ENCODE data around the gene MYO1G. TPM values are rescaled to one million over a fixed set of nuclear protein-coding genes. Genes with fewer than 3 reads are reported as not detected.

The MYO1G gene
- total RNA-seq, 1 experiment from 2014 or later: 0.30 TPM

DNA sequence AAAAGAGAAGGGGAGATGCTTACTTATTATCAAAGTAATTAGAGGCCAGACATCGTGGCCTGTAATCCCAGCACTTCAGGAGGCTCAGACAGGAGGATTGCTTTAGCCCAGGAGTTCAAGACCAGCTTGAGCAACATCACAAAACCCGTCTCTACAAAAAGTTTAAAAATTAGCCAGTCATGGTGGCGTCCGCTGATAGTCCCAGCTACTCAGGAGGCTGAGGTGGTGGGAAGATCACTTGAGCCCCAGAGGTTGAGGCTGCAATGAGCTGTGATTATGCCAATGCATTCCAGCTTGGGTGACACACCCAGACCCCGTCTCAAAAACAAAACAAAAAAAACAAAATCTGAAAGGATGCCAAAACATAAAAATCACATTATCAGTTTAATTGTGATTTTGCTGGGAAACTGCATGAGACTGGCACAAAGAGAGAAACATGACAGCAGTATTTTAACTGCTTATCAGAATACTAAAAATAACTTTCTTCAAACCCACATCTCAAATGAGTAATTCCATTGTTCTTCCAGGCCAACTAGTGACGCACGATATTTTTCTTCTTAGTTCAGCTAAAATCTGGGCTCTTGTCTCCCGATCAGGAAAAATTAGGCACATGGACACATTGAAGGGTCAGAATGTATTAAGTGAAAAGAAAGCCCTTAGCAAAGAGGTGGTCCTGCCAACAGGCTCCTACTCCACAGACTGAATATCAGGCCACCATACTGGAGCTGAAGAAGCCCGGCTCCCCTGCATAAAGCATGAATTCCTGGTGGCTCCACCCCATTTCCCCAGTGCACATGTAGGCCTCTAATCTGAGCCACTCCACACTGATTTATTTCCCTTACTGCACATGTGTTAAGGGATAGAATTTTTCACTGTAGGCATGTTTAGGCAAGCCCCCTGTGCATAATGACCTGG, 11.6 kb upstream of the MYO1G start:
- H3K27me3 ChIP-seq: no peaks in the 10 kb centered on the region
- peaks cover 2% of the 10 kb centered on the region; the same call in 1 of the 2 replicates for H3K4me1 ChIP-seq
- H3K36me3 ChIP-seq: peaks cover 5% of the 10 kb centered on the region
- H3K27ac ChIP-seq: no peak overlapping the region
- no peak overlapping the region for H3K4me3 ChIP-seq
- no peaks in the 10 kb centered on the region for H3K9me3 ChIP-seq (replicated peaks)
- DNase-seq: peak in 1 of 2 experiments; percentile 56

DNA sequence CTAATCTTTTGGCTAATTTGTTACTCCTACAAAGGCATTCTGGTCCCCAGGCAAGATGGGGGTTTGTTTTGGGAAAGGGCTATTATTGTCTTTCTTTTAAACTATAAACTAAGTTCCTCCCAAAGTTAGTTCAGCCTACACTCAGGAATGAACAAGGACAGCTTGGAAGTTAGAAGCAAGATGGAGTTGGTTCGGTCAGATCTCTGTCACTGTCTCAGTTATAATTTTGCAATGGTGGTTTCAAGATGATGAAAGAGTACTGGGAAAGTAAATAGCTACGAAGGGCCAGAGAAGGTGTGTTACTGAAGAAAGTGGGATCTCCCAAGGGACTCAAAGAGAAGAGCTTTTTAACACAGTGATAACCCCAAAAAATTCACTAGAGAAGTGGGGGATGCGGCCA, 10.3 kb upstream of the MYO1G start:
- Histone ChIP-seq H3K4me1 (peaks cover 10% of the 10 kb centered on the region), H3K9me3 (replicated peaks) (no peaks in the 10 kb centered on the region), H3K4me3 (no peak overlapping the region), H3K36me3 (peaks cover 18% of the 10 kb centered on the region), H3K27me3 (no peaks in the 10 kb centered on the region), H3K27ac (no peak overlapping the region)
- DNase-seq: no peak

GRCh38 chr7:44988701-44989100, 9.9 kb upstream of the MYO1G start:
- peaks cover 10% of the 10 kb centered on the region for H3K4me1 ChIP-seq
- DNase-seq: no peak
- H3K36me3 ChIP-seq: peaks cover 22% of the 10 kb centered on the region
- no peak overlapping the region for H3K27ac ChIP-seq
- no peaks in the 10 kb centered on the region for H3K9me3 ChIP-seq (replicated peaks)
- H3K4me3 ChIP-seq: no peak overlapping the region
- no peaks in the 10 kb centered on the region for H3K27me3 ChIP-seq

GRCh38 chr7:44987996-44988395, 9.2 kb upstream of the MYO1G start:
- H3K9me3 ChIP-seq (replicated peaks): no peaks in the 10 kb centered on the region
- H3K27ac ChIP-seq: no peak overlapping the region
- DNase-seq: no peak
- no peaks in the 10 kb centered on the region for H3K27me3 ChIP-seq
- H3K36me3 ChIP-seq: peaks cover 28% of the 10 kb centered on the region
- peaks cover 10% of the 10 kb centered on the region for H3K4me1 ChIP-seq
- H3K4me3 ChIP-seq: no peak overlapping the region

DNA sequence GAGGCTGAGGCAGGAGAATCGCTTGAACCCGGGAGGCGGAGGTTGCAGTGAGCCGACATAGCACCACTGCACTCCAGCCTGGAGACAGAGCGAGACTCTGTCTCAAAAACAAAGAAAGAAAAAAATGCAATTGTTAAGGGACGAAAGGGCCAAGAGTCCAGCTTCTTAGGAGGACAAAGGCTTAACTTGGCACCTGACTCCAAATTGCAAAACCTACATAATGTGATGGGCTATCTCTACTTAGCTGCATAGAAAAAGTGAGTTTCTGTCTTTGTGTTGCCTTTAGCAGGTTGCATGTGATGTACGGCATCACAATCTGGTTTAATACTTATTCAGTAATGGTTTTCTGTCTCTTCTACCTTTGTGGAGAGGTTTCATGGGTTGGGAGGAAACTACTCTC, 8.6 kb upstream of the MYO1G start:
- Histone ChIP-seq H3K27me3 (no peaks in the 10 kb centered on the region), H3K27ac (no peak overlapping the region), H3K4me1 (peaks cover 10% of the 10 kb centered on the region), H3K4me3 (no peak overlapping the region), H3K9me3 (replicated peaks) (no peaks in the 10 kb centered on the region), H3K36me3 (peaks cover 33% of the 10 kb centered on the region)
- DNase-seq: no peak

- Histone ChIP-seq H3K27me3 (no peaks in the 10 kb centered on the region), H3K4me3 (peak overlapping the region; percentile 76), H3K36me3 (peaks cover 40% of the 10 kb centered on the region), H3K27ac (peak overlapping the region; percentile 71), H3K4me1 (peaks cover 10% of the 10 kb centered on the region), H3K9me3 (replicated peaks) (no peaks in the 10 kb centered on the region)
- DNase-seq: peak; percentile 96 to 97
Observed at GRCh38 chr7:44986218-44987053, 7.6 kb upstream of the MYO1G start.

GRCh38 chr7:44985900-44986217, 7.0 kb upstream of the MYO1G start:
- peaks cover 9% of the 10 kb centered on the region for H3K4me1 ChIP-seq
- no peaks in the 10 kb centered on the region for H3K9me3 ChIP-seq (replicated peaks)
- peaks cover 41% of the 10 kb centered on the region for H3K36me3 ChIP-seq
- H3K27me3 ChIP-seq: no peaks in the 10 kb centered on the region
- peak overlapping the region; percentile 71 for H3K27ac ChIP-seq
- peak overlapping the region; percentile 76 for H3K4me3 ChIP-seq
- no peak for DNase-seq

DNA sequence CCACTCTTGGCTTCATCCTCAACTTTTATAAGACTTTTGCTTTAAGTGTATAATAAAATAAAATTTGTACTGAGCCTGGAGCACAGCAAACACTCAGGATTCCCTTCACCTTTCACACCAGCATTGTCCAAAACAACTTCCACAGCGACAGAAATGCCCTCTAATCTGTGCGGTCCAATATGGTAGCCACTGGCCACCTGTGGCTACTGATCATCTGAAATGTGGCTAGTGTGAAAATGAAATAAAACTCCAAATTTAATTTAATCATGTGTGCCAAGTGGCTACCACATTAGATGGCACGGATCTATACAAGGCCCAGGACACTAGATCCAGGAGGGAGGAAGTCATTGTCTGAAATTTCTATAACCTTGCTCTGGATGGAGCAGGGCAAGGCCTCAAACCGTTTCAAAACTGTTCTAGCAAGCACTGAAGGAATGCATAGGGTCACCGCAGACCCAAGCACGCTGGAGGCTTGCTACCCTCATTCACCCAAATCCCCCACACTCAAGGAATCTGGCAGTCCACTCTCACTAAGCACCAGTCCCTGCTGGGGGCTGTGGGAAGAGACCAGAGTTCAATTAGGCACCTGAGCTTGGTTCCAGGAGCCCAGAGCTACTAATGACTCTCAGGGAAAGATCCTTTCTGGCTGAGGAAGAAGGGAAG, 6.3 kb upstream of the MYO1G start:
- H3K27ac ChIP-seq: no peak overlapping the region; the same call in 1 of the 2 replicates

DNA sequence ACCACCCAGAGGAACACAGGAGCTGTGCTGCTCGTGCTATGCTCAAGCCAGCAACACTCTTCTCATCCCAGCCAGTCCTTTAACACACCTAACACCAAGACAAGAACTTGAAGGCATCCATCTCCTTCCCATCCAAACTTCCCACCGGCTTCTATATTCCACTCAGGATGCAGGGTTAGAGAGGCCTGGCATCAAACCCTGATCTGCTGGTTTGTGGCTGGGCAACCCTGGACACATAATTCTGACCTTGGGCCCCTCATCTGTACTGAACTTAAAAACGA, 5.6 kb upstream of the MYO1G start:
- H3K27me3 ChIP-seq: no peaks in the 10 kb centered on the region
- H3K9me3 ChIP-seq (replicated peaks): no peaks in the 10 kb centered on the region
- peaks cover 42% of the 10 kb centered on the region for H3K36me3 ChIP-seq
- H3K27ac ChIP-seq: no peak overlapping the region
- H3K4me1 ChIP-seq: peaks cover 8% of the 10 kb centered on the region
- DNase-seq: no peak
- H3K4me3 ChIP-seq: peak overlapping the region; percentile 76

More for the DNA sequence above, 6.3 kb upstream of the MYO1G start:
- no peaks in the 10 kb centered on the region for H3K27me3 ChIP-seq
- H3K9me3 ChIP-seq (replicated peaks): no peaks in the 10 kb centered on the region
- DNase-seq: no peak
- H3K4me3 ChIP-seq: peak overlapping the region; percentile 76
- peaks cover 8% of the 10 kb centered on the region for H3K4me1 ChIP-seq
- H3K36me3 ChIP-seq: peaks cover 42% of the 10 kb centered on the region

- no peak overlapping the region for H3K27ac ChIP-seq
- no peaks in the 10 kb centered on the region for H3K9me3 ChIP-seq (replicated peaks)
- H3K4me3 ChIP-seq: no peak overlapping the region; the same call in 1 of the 2 replicates
- H3K4me1 ChIP-seq: peaks cover 8% of the 10 kb centered on the region
- no peak for DNase-seq
- no peaks in the 10 kb centered on the region for H3K27me3 ChIP-seq
- H3K36me3 ChIP-seq: peaks cover 42% of the 10 kb centered on the region
Observed at GRCh38 chr7:44983742-44984477, 5.1 kb upstream of the MYO1G start.

- no peak for DNase-seq
- H3K4me1 ChIP-seq: peaks cover 8% of the 10 kb centered on the region
- H3K4me3 ChIP-seq: no peak overlapping the region
- no peak overlapping the region for H3K27ac ChIP-seq
- H3K9me3 ChIP-seq (replicated peaks): no peaks in the 10 kb centered on the region
- no peaks in the 10 kb centered on the region for H3K27me3 ChIP-seq
- peaks cover 42% of the 10 kb centered on the region for H3K36me3 ChIP-seq
Observed at GRCh38 chr7:44982970-44983369, 4.2 kb upstream of the MYO1G start.

DNA sequence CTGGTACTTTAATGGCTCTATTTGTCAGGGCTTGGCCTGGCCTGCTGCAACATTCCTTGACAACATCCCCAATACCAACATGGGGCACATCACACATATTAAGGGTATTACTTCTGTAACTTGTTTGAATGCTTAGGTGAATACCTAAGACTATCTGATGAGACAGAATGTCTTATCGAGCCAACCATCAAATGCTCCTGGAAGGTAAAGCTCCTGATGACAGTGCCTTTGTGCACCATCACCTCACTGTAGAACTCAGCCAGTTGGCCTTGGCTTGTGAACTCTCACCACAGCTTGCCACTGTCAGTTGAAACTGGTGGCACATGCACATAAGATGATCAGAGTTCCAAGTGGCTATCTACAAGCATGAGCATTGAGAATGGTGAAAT, 3.7 kb upstream of the MYO1G start:
- H3K4me3 ChIP-seq: no peak overlapping the region
- no peak overlapping the region for H3K27ac ChIP-seq
- no peaks in the 10 kb centered on the region for H3K27me3 ChIP-seq
- H3K4me1 ChIP-seq: peaks cover 8% of the 10 kb centered on the region
- peaks cover 42% of the 10 kb centered on the region for H3K36me3 ChIP-seq
- H3K9me3 ChIP-seq (replicated peaks): no peaks in the 10 kb centered on the region
- DNase-seq: no peak

DNA sequence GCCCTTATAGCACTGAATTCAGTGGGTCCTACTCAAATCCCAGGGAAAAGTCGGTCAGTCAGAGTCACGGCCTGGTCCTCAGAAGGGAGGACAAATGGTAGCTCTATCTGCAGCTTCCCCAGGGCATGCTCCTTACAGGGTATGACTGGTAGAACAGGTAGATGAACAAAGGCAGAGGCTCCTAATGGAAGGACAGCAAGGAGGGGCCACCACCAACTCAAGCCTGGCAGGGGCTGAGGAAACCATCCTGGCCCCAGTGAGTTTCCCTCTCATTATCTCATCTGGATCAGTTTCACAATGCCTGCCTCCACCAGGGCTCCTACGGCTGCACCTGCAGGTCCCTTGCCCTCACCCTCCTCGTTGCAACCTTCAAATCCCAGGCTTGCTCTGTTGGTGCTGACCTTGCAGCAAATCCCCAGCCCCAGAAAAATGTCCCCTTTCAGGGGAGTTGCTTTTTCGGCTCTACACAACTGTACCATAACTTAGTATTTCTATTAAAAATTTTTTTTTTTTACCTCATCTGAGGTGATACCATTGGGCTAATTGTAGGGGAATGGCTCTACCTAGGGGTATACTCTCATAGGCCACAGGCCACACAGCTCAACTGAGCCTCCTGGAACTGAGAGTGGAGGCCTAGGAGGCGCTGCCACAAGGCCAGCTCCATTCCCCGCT, 2.4 kb upstream of the MYO1G start:
- H3K4me3 ChIP-seq: no peak overlapping the region
- peaks cover 42% of the 10 kb centered on the region for H3K36me3 ChIP-seq
- no peak for DNase-seq
- no peaks in the 10 kb centered on the region for H3K27me3 ChIP-seq
- no peak overlapping the region for H3K27ac ChIP-seq
- H3K4me1 ChIP-seq: peaks cover 8% of the 10 kb centered on the region
- H3K9me3 ChIP-seq (replicated peaks): no peaks in the 10 kb centered on the region

GRCh38 chr7:44980393-44981034, 1.7 kb upstream of the MYO1G start:
- Histone ChIP-seq H3K27ac (no peak overlapping the region), H3K36me3 (peaks cover 38% of the 10 kb centered on the region)
- DNase-seq: no peak

More at GRCh38 chr7:44980393-44981034, 1.7 kb upstream of the MYO1G start:
- Histone ChIP-seq H3K4me1 (peaks cover 8% of the 10 kb centered on the region), H3K4me3 (no peak overlapping the region), H3K27me3 (no peaks in the 10 kb centered on the region), H3K9me3 (replicated peaks) (no peaks in the 10 kb centered on the region)
